ENCODE data around the gene ABCE1. TPM values are rescaled to one million over a fixed set of nuclear protein-coding genes. Genes with fewer than 3 reads are reported as not detected.

Gene ABCE1
- total and polyA plus RNA-seq, 2 of the 8 experiments (the other 6 are each of a cell fraction or from before 2014, with no cell fraction given) = 43.7 to 126 TPM

GRCh38 chr4:145125396-145125795 lies 27.3 kb downstream of the ABCE1 start:
- Histone ChIP-seq H3K27ac (ENCODE audit: low read depth, low read length) (no peak overlapping the region), H3K4ac (replicated peaks; ENCODE audit: insufficient read length, low read depth, low read length) (no peak overlapping the region), H3K36me3 (ENCODE audit: control insufficient read depth in 2 of 4, insufficient read depth in 4 of 4, low read length in 3 of 4) (peaks cover 4 to 84% (median 41%) of the 10 kb centered on the region in 4 experiments), H3K9ac (replicated peaks in 1 of 4; ENCODE audit: extremely low read depth in 1 of 4, low read depth in 3 of 4, low read length in 3 of 4) (no peak overlapping the region), H3K23me2 (ENCODE audit: low read depth, low read length) (no peaks in the 10 kb centered on the region), H3K4me3 (ENCODE audit: extremely low read depth in 1 of 4, insufficient read depth in 2 of 4, low read depth in 3 of 4, low read length in 4 of 4) (no peak overlapping the region), H2BK120ac (replicated peaks; ENCODE audit: low read depth, low read length) (no peak overlapping the region), H4K91ac (replicated peaks; ENCODE audit: insufficient read length, low read length) (no peak overlapping the region), H3K14ac (ENCODE audit: insufficient read length) (no peak overlapping the region), H3K18ac (ENCODE audit: extremely low read depth, low read length) (no peak overlapping the region), H3K79me2 (ENCODE audit: control insufficient read depth in 1 of 2, insufficient read depth in 2 of 2, low read length in 2 of 2) (no peaks in the 10 kb centered on the region), H3K79me1 (ENCODE audit: low read depth, low read length) (no peaks in the 10 kb centered on the region), H2AK5ac (ENCODE audit: low read depth, low read length) (no peak overlapping the region), H2BK20ac (ENCODE audit: low read length) (no peak overlapping the region), H2BK5ac (ENCODE audit: low read depth, low read length) (no peak overlapping the region), H3K56ac (replicated peaks; ENCODE audit: insufficient read length, low read depth, low read length) (no peak overlapping the region), H4K8ac (ENCODE audit: extremely low read depth, insufficient read depth, low read length) (no peak overlapping the region), H4K5ac (ENCODE audit: insufficient read length, low read depth, low read length) (no peak overlapping the region), H3K4me2 (ENCODE audit: insufficient read depth in 1 of 2, low read depth in 2 of 2, low read length in 2 of 2) (no peak overlapping the region), H3K4me1 (replicated peaks in 1 of 4; ENCODE audit: control insufficient read depth in 3 of 4, insufficient read depth in 4 of 4, low read length in 3 of 4) (no peaks in the 10 kb centered on the region), H2AFZ (ENCODE audit: low read length) (no peak overlapping the region), H2BK12ac (ENCODE audit: low read depth, low read length) (no peak overlapping the region), H3K9me3 (ENCODE audit: insufficient read depth in 2 of 2, low read depth in 1 of 2, low read length in 1 of 2) (no peaks in the 10 kb centered on the region), H2BK15ac (ENCODE audit: low read length) (no peak overlapping the region), H3K27me3 (replicated peaks in 1 of 4; ENCODE audit: control insufficient read depth in 3 of 4, extremely low read depth in 1 of 4, insufficient read depth in 3 of 4, low read length in 3 of 4) (no peaks in the 10 kb centered on the region), H3K23ac (ENCODE audit: insufficient read length) (no peak overlapping the region), H4K20me1 (replicated peaks in 1 of 2; ENCODE audit: control insufficient read depth in 1 of 2, insufficient read depth in 2 of 2, low read length in 2 of 2) (peaks cover 0 to 1% of the 10 kb centered on the region in 2 experiments)
- no peak for FAIRE-seq
- TF ChIP-seq CREB1 (IDR thresholded peaks at IDR 0.05) (no peak), SAP30 (IDR thresholded peaks at IDR 0.05; ENCODE audit: insufficient read depth, insufficient replicate concordance, low read length) (no peak), ASH2L (IDR thresholded peaks at IDR 0.05; ENCODE audit: low read length) (no peak), KDM1A (IDR thresholded peaks at IDR 0.05; ENCODE audit: borderline replicate concordance, low read length) (no peak)
- ChIA-PET CTCF (ENCODE audit: partially characterized antibody) (no interaction called here), POLR2A (ENCODE audit: partially characterized antibody) (no interaction called here)
- 87% methylated on average over 2 of the region's 2 CpGs; no CpG with 5 or more reads in 1 of the 2 experiments for WGBS, 2 experiments (ENCODE audit: extremely low coverage in 1 of 2, insufficient coverage in 1 of 2, insufficient read length in 1 of 2, insufficient replicate concordance in 2 of 2, low coverage in 1 of 2, low lambda C conversion rate in 2 of 2, missing lambda C conversion rate in 1 of 2)
- DNase-seq (ENCODE audit: low read depth in 1 of 2, low spot score in 2 of 2) = no peak
